Calu3 (cell line): ENCODE data around the gene MYD88. TPM values are rescaled to one million over a fixed set of nuclear protein-coding genes. Genes with fewer than 3 reads are reported as not detected.

Experiments used
- BruUV-seq: library from RNA; stranded (reverse); fragments of 400-500 nt; replicated peaks from 2 replicates; lab custom pipeline; 2021; lab: Mats Ljungman, UMichigan
- CTCF ChIA-PET: fragments of 300-600 bp; sonication (Branson Sonifier 250); formaldehyde crosslinking; loops from one replicate; lab custom pipeline; 2022; ENCODE audit warnings: antibody characterized with exemption; lab: Charles Lee
- DNase-seq: peaks from one replicate; pipeline ENCODE4 v3.0.0; 2022
- H3K27ac Mint-ChIP-seq: one replicate; pipeline ENCODE4 v1.8.0; 2022; ENCODE audit warnings: mixed read lengths; ENCODE audit not compliant: unreplicated experiment
- H3K27me3 Mint-ChIP-seq: one replicate; pipeline ENCODE4 v1.8.0; 2022; ENCODE audit warnings: mixed read lengths; ENCODE audit not compliant: unreplicated experiment
- H3K36me3 Mint-ChIP-seq: one replicate; pipeline ENCODE4 v1.8.0; 2022; ENCODE audit warnings: mild to moderate bottlenecking, moderate library complexity, mixed read lengths; ENCODE audit not compliant: insufficient read depth, unreplicated experiment
- H3K4me1 Mint-ChIP-seq: one replicate; pipeline ENCODE4 v1.8.0; 2022; ENCODE audit warnings: mild to moderate bottlenecking, low read depth, mixed read lengths; ENCODE audit not compliant: unreplicated experiment
- H3K4me3 Mint-ChIP-seq: one replicate; pipeline ENCODE4 v1.8.0; 2022; ENCODE audit warnings: mild to moderate bottlenecking, low read depth, moderate library complexity, mixed read lengths; ENCODE audit not compliant: unreplicated experiment
- H3K9me3 Mint-ChIP-seq: one replicate; pipeline ENCODE4 v1.8.0; 2022; ENCODE audit warnings: low read depth, mixed read lengths; ENCODE audit not compliant: unreplicated experiment
- CTCF ChIP-seq: fragments of 200-600 bp; IDR thresholded peaks from one replicate; pipeline ENCODE4 v1.8.0; 2022; ENCODE audit warnings: antibody characterized with exemption; ENCODE audit not compliant: unreplicated experiment
- intact Hi-C: fragments of 100-400 bp; cut with micrococcal nuclease; formaldehyde crosslinking; loops from one replicate; pipeline ENCODE4 v1.10.0; 2022; ENCODE audit not compliant: unreplicated experiment
- total RNA-seq: library from RNA; stranded (reverse); gene quantifications from 2 replicates; pipeline ENCODE4 v1.2.3, GENCODE V29; 2022

Gene MYD88
- total RNA-seq, 1 experiment from 2014 or later = 35.2 TPM

- no peak overlapping the region for H3K27ac Mint-ChIP-seq
- intact Hi-C loops = no loop called here
- H3K9me3 Mint-ChIP-seq = no peaks in the 10 kb centered on the region
- no TSS peak for BruUV-seq
- no peaks in the 10 kb centered on the region for H3K36me3 Mint-ChIP-seq
- no peaks in the 10 kb centered on the region for H3K4me1 Mint-ChIP-seq
- no peak for DNase-seq
- H3K27me3 Mint-ChIP-seq = peaks cover 97% of the 10 kb centered on the region
- no peak overlapping the region for H3K4me3 Mint-ChIP-seq
- CTCF ChIA-PET = interaction anchor here (0.7 kb wide), 1 partner anchor 954 kb away, joined by 3 read pairs; no protein-coding TSS in a partner anchor
- TF ChIP-seq CTCF = no peak
These were observed 42.6 kb upstream of the MYD88 start for GRCh38 chr3:38095669-38096483.

- no peaks in the 10 kb centered on the region for H3K9me3 Mint-ChIP-seq
- H3K27ac Mint-ChIP-seq = no peak overlapping the region
- peaks cover 92% of the 10 kb centered on the region for H3K27me3 Mint-ChIP-seq
- H3K4me1 Mint-ChIP-seq = no peaks in the 10 kb centered on the region
- intact Hi-C loops = no loop called here
- TF ChIP-seq CTCF = no peak
- BruUV-seq = no TSS peak
- CTCF ChIA-PET = interaction anchor here (1.0 kb wide), 1 partner anchor 28 kb away, joined by 3 read pairs; no protein-coding TSS in a partner anchor
- H3K36me3 Mint-ChIP-seq = no peaks in the 10 kb centered on the region
- H3K4me3 Mint-ChIP-seq = no peak overlapping the region
- DNase-seq = no peak
These were observed 40.8 kb upstream of the MYD88 start for GRCh38 chr3:38097446-38098375.

GRCh38 chr3:38098376-38098723 lies 40.1 kb upstream of the MYD88 start:
- no TSS peak for BruUV-seq
- intact Hi-C loops = no loop called here
- Mint-ChIP-seq H3K27me3 (peaks cover 92% of the 10 kb centered on the region), H3K27ac (no peak overlapping the region), H3K9me3 (no peaks in the 10 kb centered on the region), H3K4me1 (no peaks in the 10 kb centered on the region), H3K36me3 (no peaks in the 10 kb centered on the region), H3K4me3 (no peak overlapping the region)
- no peak for DNase-seq
- no peak for TF ChIP-seq CTCF
- CTCF ChIA-PET = interaction anchor here (1.0 kb wide), 1 partner anchor 27 kb away, joined by 3 read pairs; no protein-coding TSS in a partner anchor

- intact Hi-C loops = no loop called here
- Mint-ChIP-seq H3K36me3 (no peaks in the 10 kb centered on the region), H3K4me3 (no peak overlapping the region), H3K4me1 (no peaks in the 10 kb centered on the region), H3K27me3 (peaks cover 89% of the 10 kb centered on the region), H3K9me3 (no peaks in the 10 kb centered on the region), H3K27ac (no peak overlapping the region)
- no peak for TF ChIP-seq CTCF
- no TSS peak for BruUV-seq
- CTCF ChIA-PET = no interaction called here
- DNase-seq = no peak
These were observed 38.9 kb upstream of the MYD88 start for GRCh38 chr3:38099518-38099917.
